CD4-positive, alpha-beta T cell (primary cell): ENCODE measurements around the gene TTC32. TPM values are rescaled to one million over a fixed set of nuclear protein-coding genes. Genes with fewer than 3 reads are reported as not detected.
A peak's percentile ranks its signal among the peaks of the same experiment; 100 is the strongest.

Source experiments
- ATAC-seq: fragments of 200-7000 bp; cut with Tn5 transposase; one replicate; pipeline ENCODE4 v1.10.0; 2022; ENCODE audit warnings: mild to moderate bottlenecking; ENCODE audit not compliant: poor library complexity
- CTCF ChIA-PET: fragments of 350-600 bp; sonication (Branson Sonifier 250); formaldehyde crosslinking; loops from one replicate; lab custom pipeline; 2021; ENCODE audit warnings: antibody characterized with exemption, inconsistent platforms; lab: Charles Lee
- POLR2A ChIA-PET: fragments of 350-600 bp; sonication (Branson Sonifier 250); formaldehyde crosslinking; loops from one replicate; lab custom pipeline; 2021; ENCODE audit warnings: antibody characterized with exemption, inconsistent platforms; lab: Charles Lee
- DNase-seq, 14 experiments: peaks; one replicate each; pipeline ENCODE4 v3.0.0-alpha.2; 2013 to 2020; ENCODE audit warnings: mixed read lengths in 2 of 14
- H3K27ac ChIP-seq, 2 donors: one replicate each; pipeline versions ENCODE4 v1.5.1 to v1.7.0; 2013; ENCODE audit warnings: low read length in 2 of 2, low read depth in 1 of 2, mild to moderate bottlenecking in 1 of 2
- H3K27me3 ChIP-seq, 2 experiments: 1 replicate in 1 of 2; 2 replicates in 1 of 2; pipeline versions ENCODE4 v1.6.1 to v1.7.0; 2013; ENCODE audit warnings: low read length in 2 of 2, control low read depth in 1 of 2, mild to moderate bottlenecking in 1 of 2, moderate library complexity in 1 of 2; ENCODE audit not compliant: insufficient read depth in 2 of 2, control insufficient read depth in 1 of 2
- H3K36me3 ChIP-seq: one replicate; pipeline ENCODE4 v1.6.1; 2013; ENCODE audit warnings: low read length, control low read depth; ENCODE audit not compliant: insufficient read depth
- H3K4me1 ChIP-seq: one replicate; pipeline ENCODE4 v1.6.1; 2013; ENCODE audit warnings: low read length, control low read depth; ENCODE audit not compliant: insufficient read depth
- H3K4me3 ChIP-seq: one replicate; pipeline ENCODE4 v1.5.1; 2013; ENCODE audit warnings: mild to moderate bottlenecking, low read length, moderate library complexity
- H3K9me3 ChIP-seq, 2 experiments: 1 replicate in 1 of 2; 2 replicates in 1 of 2; pipeline versions ENCODE4 v1.6.1 to v1.7.0; 2013; ENCODE audit warnings: low read length in 2 of 2, mild to moderate bottlenecking in 2 of 2, control low read depth in 1 of 2, moderate library complexity in 1 of 2; ENCODE audit not compliant: control insufficient read depth in 1 of 2, insufficient read depth in 1 of 2
- H3K27ac Mint-ChIP-seq: one replicate; pipeline ENCODE4 v1.8.0; 2020; ENCODE audit warnings: mixed read lengths
- H3K27me3 Mint-ChIP-seq: one replicate; pipeline ENCODE4 v1.8.0; 2021; ENCODE audit warnings: mixed read lengths
- H3K36me3 Mint-ChIP-seq: one replicate; pipeline ENCODE4 v1.8.0; 2021; ENCODE audit warnings: low read depth, mixed read lengths
- H3K4me1 Mint-ChIP-seq: one replicate; pipeline ENCODE4 v1.8.0; 2021; ENCODE audit warnings: low read depth, mixed read lengths
- H3K4me3 Mint-ChIP-seq: one replicate; pipeline ENCODE4 v1.8.0; 2020; ENCODE audit warnings: mild to moderate bottlenecking, mixed read lengths
- H3K9me3 Mint-ChIP-seq: one replicate; pipeline ENCODE4 v1.8.0; 2020; ENCODE audit warnings: mixed read lengths
- intact Hi-C, 2 experiments: fragments of 100-400 bp; cut with DNase I in 1 of 2; cut with micrococcal nuclease in 1 of 2; formaldehyde crosslinking; loops; one replicate each; pipeline versions ENCODE4 v1.15.1 to v1.9.0; 2023 to 2025; cut with DNase I, micrococcal nuclease
- total RNA-seq, 174 experiments: library from RNA in 2 of 174; stranded (reverse) in 2 of 174; gene quantifications; one replicate each; pipeline ENCODE4 v1.2.3 and lab custom pipeline; 2021 to 2026
- TF ChIP-seq, protein P1 (sequence below): fragments of 200-600 bp; IDR thresholded peaks from one replicate; pipeline ENCODE4 v1.8.0; 2022; ENCODE audit warnings: antibody characterized with exemption, mild to moderate bottlenecking

TTC32 gene
- total RNA-seq, 2 experiments from 2014 or later = 53.1 to 54.2 TPM

- H3K36me3 ChIP-seq = peaks cover 21% of the 10 kb centered on the region
- H3K27me3 ChIP-seq = no peaks in the 10 kb centered on the region
- DNase-seq (no peak), ATAC-seq (no peak)
- H3K4me3 ChIP-seq = no peak overlapping the region
- Mint-ChIP-seq H3K4me3 (no peak overlapping the region), H3K36me3 (peaks cover 61% of the 10 kb centered on the region), H3K4me1 (peaks cover 41% of the 10 kb centered on the region), H3K27ac (no peak overlapping the region), H3K27me3 (no peaks in the 10 kb centered on the region), H3K9me3 (no peaks in the 10 kb centered on the region)
- ChIA-PET POLR2A (interaction anchor here (1.1 to 1.2 kb wide), 2 partner anchors 28 to 30 kb away, joined by 3 to 4 read pairs; partner anchors contain the start of gene TTC32), CTCF (no interaction called here)
- peaks cover 24% of the 10 kb centered on the region for H3K4me1 ChIP-seq
- H3K9me3 ChIP-seq = no peaks in the 10 kb centered on the region
- TF ChIP-seq, protein P1, sequence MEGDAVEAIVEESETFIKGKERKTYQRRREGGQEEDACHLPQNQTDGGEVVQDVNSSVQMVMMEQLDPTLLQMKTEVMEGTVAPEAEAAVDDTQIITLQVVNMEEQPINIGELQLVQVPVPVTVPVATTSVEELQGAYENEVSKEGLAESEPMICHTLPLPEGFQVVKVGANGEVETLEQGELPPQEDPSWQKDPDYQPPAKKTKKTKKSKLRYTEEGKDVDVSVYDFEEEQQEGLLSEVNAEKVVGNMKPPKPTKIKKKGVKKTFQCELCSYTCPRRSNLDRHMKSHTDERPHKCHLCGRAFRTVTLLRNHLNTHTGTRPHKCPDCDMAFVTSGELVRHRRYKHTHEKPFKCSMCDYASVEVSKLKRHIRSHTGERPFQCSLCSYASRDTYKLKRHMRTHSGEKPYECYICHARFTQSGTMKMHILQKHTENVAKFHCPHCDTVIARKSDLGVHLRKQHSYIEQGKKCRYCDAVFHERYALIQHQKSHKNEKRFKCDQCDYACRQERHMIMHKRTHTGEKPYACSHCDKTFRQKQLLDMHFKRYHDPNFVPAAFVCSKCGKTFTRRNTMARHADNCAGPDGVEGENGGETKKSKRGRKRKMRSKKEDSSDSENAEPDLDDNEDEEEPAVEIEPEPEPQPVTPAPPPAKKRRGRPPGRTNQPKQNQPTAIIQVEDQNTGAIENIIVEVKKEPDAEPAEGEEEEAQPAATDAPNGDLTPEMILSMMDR = no peak
- intact Hi-C loops = no loop called here
- H3K27ac ChIP-seq = no peak overlapping the region
Measured at GRCh38 chr2:19871836-19872235, 29.9 kb downstream of the TTC32 start.

GRCh38 chr2:19870792-19871191 is 31.0 kb downstream of the TTC32 start:
- POLR2A ChIA-PET = no interaction called here
- no peaks in the 10 kb centered on the region for H3K9me3 ChIP-seq
- DNase-seq (no peak), ATAC-seq (no peak)
- Mint-ChIP-seq H3K4me1 (peaks cover 41% of the 10 kb centered on the region), H3K36me3 (peaks cover 51% of the 10 kb centered on the region), H3K9me3 (no peaks in the 10 kb centered on the region), H3K4me3 (peak overlapping the region; percentile 98), H3K27me3 (no peaks in the 10 kb centered on the region), H3K27ac (peak overlapping the region; percentile 99)
- intact Hi-C loops = no loop called here
- H3K27ac ChIP-seq = no peak overlapping the region
- H3K36me3 ChIP-seq = peaks cover 11% of the 10 kb centered on the region
- H3K4me1 ChIP-seq = peaks cover 24% of the 10 kb centered on the region
- CTCF ChIA-PET = no interaction called here
- TF ChIP-seq, protein P1 = no peak
- no peaks in the 10 kb centered on the region for H3K27me3 ChIP-seq
- no peak overlapping the region for H3K4me3 ChIP-seq

- Histone ChIP-seq H3K4me1 (peaks cover 24% of the 10 kb centered on the region), H3K27ac (peak overlapping the region; percentile 69 to 75), H3K9me3 (no peaks in the 10 kb centered on the region), H3K27me3 (no peaks in the 10 kb centered on the region), H3K4me3 (peak overlapping the region; percentile 84), H3K36me3 (peaks cover 2% of the 10 kb centered on the region)
- Mint-ChIP-seq H3K27me3 (no peaks in the 10 kb centered on the region), H3K36me3 (peaks cover 33% of the 10 kb centered on the region), H3K4me1 (peaks cover 41% of the 10 kb centered on the region), H3K27ac (peak overlapping the region; percentile 99), H3K9me3 (no peaks in the 10 kb centered on the region), H3K4me3 (peak overlapping the region; percentile 98)
- DNase-seq (peak; percentile 49 to 82 (median 68)), ATAC-seq (peak; percentile 92)
- TF ChIP-seq, protein P1 = no peak
- POLR2A ChIA-PET = interaction anchor here (1.0 to 2.2 kb wide), 7 partner anchors 28 to 1309 kb away, joined by 3 to 27 read pairs (median 6); partner anchors contain the start of genes LAPTM4A, RDH14 and TTC32
- intact Hi-C loops = loop anchor here (1.0 to 10.0 kb wide), 5 partner anchors 32 to 1117 kb away; partner anchors contain the start of gene TTC32 (in 2 of the 2)
- CTCF ChIA-PET = interaction anchor here (0.7 to 1.2 kb wide), 2 partner anchors 782 to 1348 kb away, joined by 3 read pairs; partner anchors contain the start of gene HS1BP3
Measured at GRCh38 chr2:19868701-19869580, 32.8 kb downstream of the TTC32 start.
